HCT116 (cell line): ENCODE measurements around the gene SLC25A36. TPM values are rescaled to one million over a fixed set of nuclear protein-coding genes. Genes with fewer than 3 reads are reported as not detected.

ENCODE experiments used
- ATAC-seq: fragments of 200-7000 bp; cut with Tn5 transposase; 2 replicates; pipeline ENCODE4 v1.9.1; 2020; ENCODE audit warnings: mild to moderate bottlenecking, moderate library complexity
- BruUV-seq: library from RNA; stranded (reverse); fragments of 400-500 nt; replicated peaks from 2 replicates; lab custom pipeline; 2021; lab: Mats Ljungman, UMichigan
- CTCF ChIA-PET: fragments of 300-600 bp; sonication (Branson Sonifier 250); formaldehyde crosslinking; loops from one replicate; lab custom pipeline; 2021; ENCODE audit warnings: antibody characterized with exemption; lab: Charles Lee
- POLR2A ChIA-PET: fragments of 300-600, 350-600 bp; sonication (Branson Sonifier 250); formaldehyde crosslinking; loops from one replicate; lab custom pipeline; 2021; ENCODE audit warnings: antibody characterized with exemption; lab: Charles Lee
- RAD21 ChIA-PET, 2 experiments: fragments of 300-600 bp; sonication (Branson Sonifier 250); formaldehyde crosslinking; loops; one replicate each; lab custom pipeline; 2023; ENCODE audit warnings: low total read pairs in 2 of 2; ENCODE audit not compliant: uncharacterized antibody in 2 of 2, unreplicated experiment in 2 of 2, low non-redundant PET in 1 of 2; lab: Charles Lee
- DNase-seq: peaks from one replicate; pipeline ENCODE4 v3.0.0-alpha.2; 2010; ENCODE audit warnings: low read depth, low spot score
- H2AFZ ChIP-seq: fragments of 200-600 bp; shearing (Covaris generic), sonication (generic); 2 replicates; pipeline ENCODE4 v1.6.1; 2017; ENCODE audit warnings: low read depth, mixed run types, mixed read lengths, antibody characterized with exemption, low read length; ENCODE audit not compliant: poor library complexity, severe bottlenecking
- H3K27ac ChIP-seq: 2 replicates; pipeline ENCODE4 v1.5.1; 2012; ENCODE audit warnings: low read depth, low read length
- H3K27me3 ChIP-seq: fragments of 200-600 bp; sonication (generic); 2 replicates; pipeline ENCODE4 v1.6.1; 2016; ENCODE audit warnings: mixed run types, low read length, mixed read lengths; ENCODE audit not compliant: insufficient read depth
- H3K36me3 ChIP-seq, 2 experiments: fragments of 200-500 bp in 1 of 2; fragments of 200-600 bp in 1 of 2; sonication (Bioruptor generic) in 1 of 2; sonication (generic) in 1 of 2; 2 replicates each; pipeline versions ENCODE4 v1.5.1 to v1.6.1; 2014 to 2016; ENCODE audit warnings: low read length in 2 of 2, inconsistent platforms in 1 of 2, mixed read lengths in 1 of 2, mixed run types in 1 of 2; ENCODE audit not compliant: insufficient read depth in 2 of 2, control insufficient read depth in 1 of 2
- H3K4me1 ChIP-seq, 2 experiments: fragments of 200-600 bp in 1 of 2; sonication (generic) in 1 of 2; 2 replicates each; pipeline versions ENCODE4 v1.5.1 to v1.6.1; 2012 to 2017; ENCODE audit warnings: low read length in 2 of 2, inconsistent platforms in 1 of 2, mild to moderate bottlenecking in 1 of 2, mixed read lengths in 1 of 2, mixed run types in 1 of 2, moderate library complexity in 1 of 2; ENCODE audit not compliant: insufficient read depth in 2 of 2, control insufficient read depth in 1 of 2
- H3K4me2 ChIP-seq: fragments of 200-600 bp; sonication (generic); 2 replicates; pipeline ENCODE4 v1.6.1; 2017; ENCODE audit warnings: mixed run types, low read length, mixed read lengths
- H3K4me3 ChIP-seq, 2 experiments: fragments of 200-600 bp in 1 of 2; sonication (generic) in 1 of 2; replicated peaks in 1 of 2; 2 replicates each; pipeline ENCODE4 v1.5.1; 2011 to 2016; ENCODE audit warnings: low read length in 2 of 2, control low read depth in 1 of 2, low read depth in 1 of 2, mild to moderate bottlenecking in 1 of 2, mixed read lengths in 1 of 2, mixed run types in 1 of 2
- H3K79me2 ChIP-seq: fragments of 200-600 bp; sonication (generic); 2 replicates; pipeline ENCODE4 v1.6.1; 2017; ENCODE audit warnings: mild to moderate bottlenecking, mixed run types, low read length, moderate library complexity, mixed read lengths; ENCODE audit not compliant: insufficient read depth
- H3K9ac ChIP-seq: fragments of 200-600 bp; sonication (generic); 2 replicates; pipeline ENCODE4 v1.6.1; 2016; ENCODE audit warnings: low read length, mixed read lengths
- H3K9me2 ChIP-seq: fragments of 200-600 bp; sonication (generic), shearing (Covaris generic); 2 replicates; pipeline ENCODE4 v1.6.1; 2017; ENCODE audit warnings: mixed run types, mild to moderate bottlenecking, moderate library complexity; ENCODE audit not compliant: insufficient read depth
- H3K9me3 ChIP-seq, 2 experiments: fragments of 200-500 bp in 1 of 2; fragments of 200-600 bp in 1 of 2; sonication (Bioruptor generic) in 1 of 2; sonication (generic) in 1 of 2; 2 replicates each; pipeline ENCODE4 v1.6.1; 2014 to 2017; ENCODE audit warnings: low read length in 2 of 2, mixed read lengths in 2 of 2, inconsistent platforms in 1 of 2, low read depth in 1 of 2, mild to moderate bottlenecking in 1 of 2, mixed run types in 1 of 2, moderate library complexity in 1 of 2; ENCODE audit not compliant: control insufficient read depth in 1 of 2, insufficient read depth in 1 of 2
- H4K20me1 ChIP-seq: fragments of 200-600 bp; sonication (generic), shearing (Covaris generic); 2 replicates; pipeline ENCODE4 v1.6.1; 2017; ENCODE audit warnings: mixed run types, mild to moderate bottlenecking, moderate library complexity; ENCODE audit not compliant: insufficient read depth
- ATF3 ChIP-seq: IDR thresholded peaks from 2 replicates; pipeline ENCODE4 v1.6.1; 2012
- CEBPB ChIP-seq: IDR thresholded peaks from 2 replicates; pipeline ENCODE4 v1.6.1; 2012; ENCODE audit warnings: low read depth
- CTCF ChIP-seq, 3 experiments: fragments of 200-600 bp in 1 of 3; sonication (generic) in 1 of 3; IDR thresholded peaks in 2 of 3; conservative IDR thresholded peaks in 1 of 3; 2 replicates each; pipeline ENCODE4 v1.5.1; 2012 to 2017; ENCODE audit warnings: low read depth in 2 of 3, low read length in 2 of 3, antibody characterized with exemption in 1 of 3, borderline replicate concordance in 1 of 3, control low read depth in 1 of 3, mild to moderate bottlenecking in 1 of 3, mixed read lengths in 1 of 3, mixed run types in 1 of 3, moderate library complexity in 1 of 3; ENCODE audit not compliant: insufficient read depth in 1 of 3
- EGR1 ChIP-seq: IDR thresholded peaks from 2 replicates; pipeline ENCODE4 v1.6.1; 2012; ENCODE audit warnings: low read depth
- ELF1 ChIP-seq: IDR thresholded peaks from 2 replicates; pipeline ENCODE4 v1.6.1; 2012; ENCODE audit warnings: low read depth, borderline replicate concordance
- EZH2 ChIP-seq: fragments of 200-600 bp; sonication (generic); IDR thresholded peaks from 2 replicates; pipeline ENCODE4 v1.6.1; 2017; ENCODE audit warnings: antibody characterized with exemption, mixed run types
- FOSL1 ChIP-seq: IDR thresholded peaks from 2 replicates; pipeline ENCODE4 v1.6.1; 2012; ENCODE audit warnings: low read depth
- JUND ChIP-seq: IDR thresholded peaks from 2 replicates; pipeline ENCODE4 v1.6.1; 2012
- POLR2A ChIP-seq: IDR thresholded peaks from 2 replicates; pipeline ENCODE4 v1.7.0; 2011; ENCODE audit warnings: borderline replicate concordance; ENCODE audit not compliant: insufficient read depth, insufficient read length; ENCODE audit errors: extremely low read depth
- POLR2AphosphoS5 ChIP-seq: IDR thresholded peaks from 2 replicates; pipeline ENCODE4 v1.6.1; 2011; ENCODE audit warnings: mild to moderate bottlenecking, low read depth, low read length, moderate library complexity
- REST ChIP-seq: IDR thresholded peaks from 2 replicates; pipeline ENCODE4 v1.6.1; 2012; ENCODE audit warnings: low read depth
- SIN3A ChIP-seq: IDR thresholded peaks from 2 replicates; pipeline ENCODE4 v1.6.1; 2012; ENCODE audit warnings: low read depth
- SP1 ChIP-seq: IDR thresholded peaks from 2 replicates; pipeline ENCODE4 v1.6.1; 2012; ENCODE audit warnings: low read depth
- SRF ChIP-seq: IDR thresholded peaks from 2 replicates; pipeline ENCODE4 v1.6.1; 2012; ENCODE audit warnings: low read depth
- TCF7L2 ChIP-seq: IDR thresholded peaks from 2 replicates; pipeline ENCODE4 v1.7.0; 2011; ENCODE audit warnings: borderline replicate concordance, inconsistent platforms; ENCODE audit not compliant: insufficient read depth, insufficient read length; ENCODE audit errors: extremely low read depth
- YY1 ChIP-seq: IDR thresholded peaks from 2 replicates; pipeline ENCODE4 v1.6.1; 2011; ENCODE audit warnings: low read length, low read depth, moderate library complexity, mild to moderate bottlenecking; ENCODE audit not compliant: insufficient replicate concordance; ENCODE audit errors: extremely low read depth
- ZBTB33 ChIP-seq: IDR thresholded peaks from 2 replicates; pipeline ENCODE4 v1.6.1; 2011; ENCODE audit warnings: mild to moderate bottlenecking, low read length, moderate library complexity; ENCODE audit not compliant: insufficient replicate concordance; ENCODE audit errors: extremely low read depth
- ZFX ChIP-seq: fragments of 450-650 bp; IDR thresholded peaks from 2 replicates; pipeline ENCODE4 v1.6.1; 2017
- ZNF274 ChIP-seq: fragments of 200-500 bp; sonication (Bioruptor generic); IDR thresholded peaks from 2 replicates; pipeline ENCODE4 v1.6.1; 2014; ENCODE audit warnings: mild to moderate bottlenecking, low read depth, low read length, inconsistent platforms
- intact Hi-C: fragments of 100-400 bp; cut with micrococcal nuclease; formaldehyde crosslinking; loops from 2 replicates; pipeline ENCODE4 v1.10.0; 2022
- total RNA-seq: library from RNA; stranded (reverse); gene quantifications from one replicate; pipeline ENCODE4 v1.2.1, GENCODE V29; 2021; ENCODE audit not compliant: unreplicated experiment

The SLC25A36 gene
- total RNA-seq, 1 experiment from 2014 or later, result 81.2 TPM

- Histone ChIP-seq H4K20me1 (no peaks in the 10 kb centered on the region), H3K4me1 (peaks cover 0 to 7% of the 10 kb centered on the region in 2 experiments; a peak in 1 of 4 replicates), H3K27me3 (no peaks in the 10 kb centered on the region), H3K9me2 (no peaks in the 10 kb centered on the region), H3K36me3 (no peaks in the 10 kb centered on the region), H3K9me3 (no peaks in the 10 kb centered on the region), H3K4me3 (no peak overlapping the region), H3K79me2 (no peaks in the 10 kb centered on the region), H3K4me2 (no peak overlapping the region), H3K27ac (no peak overlapping the region), H3K9ac (no peak overlapping the region), H2AFZ (no peak overlapping the region)
- CTCF ChIA-PET, result interaction anchor here (1.4 to 2.0 kb wide), 3 partner anchors 95 to 183 kb away, joined by 3 to 6 read pairs (median 6); no protein-coding TSS in a partner anchor
- no peak for ATAC-seq
- POLR2A ChIA-PET, result no interaction called here
- intact Hi-C loops, result loop anchor here (10.0 kb wide), 1 partner anchor 445 kb away; no protein-coding TSS in a partner anchor
- no TSS peak for BruUV-seq
- no peak for DNase-seq
- TF ChIP-seq EZH2, result no peak
- no peak for TF ChIP-seq JUND
- TF ChIP-seq TCF7L2, result no peak
- TF ChIP-seq FOSL1, result no peak
- no peak for TF ChIP-seq YY1
- TF ChIP-seq ZBTB33, result no peak
- no peak for TF ChIP-seq EGR1
- no peak for TF ChIP-seq REST
- TF ChIP-seq SRF, result no peak
- TF ChIP-seq SP1, result no peak
- TF ChIP-seq ATF3, result no peak
- TF ChIP-seq ZNF274, result no peak
- no peak for TF ChIP-seq POLR2A
- no peak for TF ChIP-seq ELF1
- TF ChIP-seq ZFX, result no peak
- TF ChIP-seq POLR2AphosphoS5, result no peak
- TF ChIP-seq CTCF (IDR thresholded peaks at IDR 0.05 in 2 of 3, conservative IDR thresholded peaks at IDR 0.05 in 1 of 3; ENCODE audit: borderline replicate concordance in 1 of 3, insufficient read depth in 1 of 3, low read depth in 2 of 3, low read length in 2 of 3), result no peak
- no peak for TF ChIP-seq SIN3A
- TF ChIP-seq CEBPB, result no peak
- RAD21 ChIA-PET, result no interaction called here
Measured at GRCh38 chr3:141009496-141009895, 67.9 kb downstream of the SLC25A36 start.
